Subcutaneous adipose tissue (tissue), 4 donors: ENCODE measurements around the gene SEC16B. TPM values are rescaled to one million over a fixed set of nuclear protein-coding genes. Genes with fewer than 3 reads are reported as not detected.

ENCODE experiments used
- CTCF ChIP-seq: fragments of 450-650 bp; IDR thresholded peaks from one replicate; pipeline ENCODE4 v1.5.1; 2016; ENCODE audit warnings: low read depth, mild to moderate bottlenecking, control low read depth, antibody characterized with exemption, moderate library complexity
- total RNA-seq, 4 donors: library from RNA; depleted of rRNA; stranded (reverse); fragments of >200 nt; gene quantifications; one replicate each; pipeline ENCODE4 v1.1.0, GENCODE V29; 2016

SEC16B gene
- total RNA-seq, 4 donors from 2014 or later = 2.9 to 8.5 (median 4.5) TPM

GRCh38 chr1:177964336-177964735 lies 5.5 kb downstream of the SEC16B start:
- no peak for TF ChIP-seq CTCF

GRCh38 chr1:177960939-177961622 lies 8.8 kb downstream of the SEC16B start:
- TF ChIP-seq CTCF = no peak

DNA sequence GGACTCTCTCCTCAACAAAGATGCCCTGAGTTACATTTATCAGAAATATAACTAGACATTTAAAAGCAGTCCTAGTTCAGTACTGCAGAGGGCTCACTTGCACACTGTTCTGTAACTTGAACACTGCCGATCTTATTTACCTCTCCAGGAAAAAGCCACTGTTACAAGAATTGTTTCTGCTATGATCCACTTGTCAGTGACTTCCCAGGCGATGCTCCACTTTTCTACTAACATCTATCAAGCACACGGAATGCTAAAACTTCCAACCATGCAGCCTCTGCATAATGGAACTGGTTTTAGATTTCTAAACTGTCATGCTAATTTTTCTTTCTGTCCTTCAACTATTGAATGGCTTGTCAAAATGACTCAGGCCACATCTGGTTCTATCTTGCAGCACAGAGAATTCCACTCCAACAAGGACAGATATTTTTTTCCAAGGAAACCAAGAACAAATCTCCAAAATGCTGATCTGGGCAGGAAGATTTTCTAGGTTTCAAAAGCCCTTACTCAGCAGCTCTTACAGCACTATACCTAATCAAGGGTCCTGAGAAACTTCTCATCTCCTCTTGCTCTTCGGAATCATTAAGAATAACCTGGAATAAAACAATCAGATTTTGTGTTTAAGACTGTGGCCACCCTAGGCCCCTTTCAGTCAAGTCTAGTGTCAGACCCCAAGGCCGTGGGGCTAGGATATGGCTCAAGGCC lies 9.9 kb downstream of the SEC16B start:
- no peak for TF ChIP-seq CTCF

GRCh38 chr1:177958092-177958491 lies 11.8 kb downstream of the SEC16B start:
- no peak for TF ChIP-seq CTCF

- no peak for TF ChIP-seq CTCF
Measured at GRCh38 chr1:177954076-177954475, 15.8 kb downstream of the SEC16B start.

DNA sequence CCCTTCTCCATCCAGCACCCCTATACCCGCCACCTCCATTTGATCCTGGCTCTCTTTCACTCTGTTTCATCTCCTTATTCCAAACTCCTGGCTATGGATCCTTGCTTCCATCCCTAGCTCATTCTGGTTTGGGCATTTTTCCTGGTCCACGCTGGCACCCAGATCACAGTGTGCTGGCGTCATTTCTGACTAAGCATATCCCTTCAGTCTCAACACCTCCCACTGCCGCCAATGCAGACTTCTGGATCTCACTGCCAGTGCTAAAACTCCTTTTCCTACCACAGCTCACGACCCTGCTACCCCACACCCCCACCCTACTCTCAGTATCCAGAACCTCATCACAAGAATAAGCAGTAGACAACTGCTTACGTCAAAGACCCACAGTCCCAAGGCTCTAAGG lies 16.3 kb downstream of the SEC16B start:
- no peak for TF ChIP-seq CTCF

GRCh38 chr1:177952691-177953090 lies 17.2 kb downstream of the SEC16B start:
- no peak for TF ChIP-seq CTCF
